WTC11 (cell line): ENCODE results near the gene HPSE2.

Experiments
- ATF1 ChIP-seq: sonication (generic); formaldehyde crosslinking; IDR thresholded peaks from 2 replicates; pipeline ENCODE4 v1.8.1; 2023; ENCODE audit warnings: mild to moderate bottlenecking, moderate library complexity, missing genetic modification reagents
- CREB1 ChIP-seq: sonication (generic); formaldehyde crosslinking; IDR thresholded peaks from 2 replicates; pipeline ENCODE4 v1.8.0; 2023; ENCODE audit warnings: mild to moderate bottlenecking, missing genetic modification reagents
- ESRRA ChIP-seq: sonication (generic); formaldehyde crosslinking; IDR thresholded peaks from 2 replicates; pipeline ENCODE4 v1.8.1; 2022; ENCODE audit warnings: mild to moderate bottlenecking, missing genetic modification reagents, borderline replicate concordance
- TF ChIP-seq, protein P1 (sequence below): fragments of 200-600 bp; IDR thresholded peaks from 2 replicates; pipeline ENCODE4 v1.8.0; 2022; ENCODE audit warnings: antibody characterized with exemption
- TF ChIP-seq, protein P2 (sequence below): sonication (generic); formaldehyde crosslinking; conservative IDR thresholded peaks from 2 replicates; pipeline ENCODE4 v1.8.1; 2022; ENCODE audit warnings: mild to moderate bottlenecking, missing genetic modification reagents

DNA sequence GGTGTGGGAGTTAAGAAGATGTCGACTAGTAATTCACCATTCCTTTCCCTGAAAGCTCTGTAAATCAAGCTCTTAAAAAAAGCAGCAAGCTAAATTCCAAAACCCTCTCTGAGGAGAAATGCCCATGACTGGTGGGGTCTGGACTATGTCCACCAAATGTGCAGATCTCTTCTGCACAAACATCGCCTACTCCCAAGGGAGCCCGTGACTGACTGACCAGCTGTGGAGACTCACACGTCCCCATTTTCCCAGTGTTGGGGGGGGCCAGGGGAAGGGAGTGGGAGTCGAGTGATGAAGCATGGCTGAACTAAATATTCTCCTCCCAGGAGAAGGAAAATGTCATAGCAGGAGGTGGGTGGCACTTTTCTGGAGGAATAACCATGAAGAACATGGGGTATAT is 624.8 kb downstream of the HPSE2 start:
- TF ChIP-seq, protein P1, sequence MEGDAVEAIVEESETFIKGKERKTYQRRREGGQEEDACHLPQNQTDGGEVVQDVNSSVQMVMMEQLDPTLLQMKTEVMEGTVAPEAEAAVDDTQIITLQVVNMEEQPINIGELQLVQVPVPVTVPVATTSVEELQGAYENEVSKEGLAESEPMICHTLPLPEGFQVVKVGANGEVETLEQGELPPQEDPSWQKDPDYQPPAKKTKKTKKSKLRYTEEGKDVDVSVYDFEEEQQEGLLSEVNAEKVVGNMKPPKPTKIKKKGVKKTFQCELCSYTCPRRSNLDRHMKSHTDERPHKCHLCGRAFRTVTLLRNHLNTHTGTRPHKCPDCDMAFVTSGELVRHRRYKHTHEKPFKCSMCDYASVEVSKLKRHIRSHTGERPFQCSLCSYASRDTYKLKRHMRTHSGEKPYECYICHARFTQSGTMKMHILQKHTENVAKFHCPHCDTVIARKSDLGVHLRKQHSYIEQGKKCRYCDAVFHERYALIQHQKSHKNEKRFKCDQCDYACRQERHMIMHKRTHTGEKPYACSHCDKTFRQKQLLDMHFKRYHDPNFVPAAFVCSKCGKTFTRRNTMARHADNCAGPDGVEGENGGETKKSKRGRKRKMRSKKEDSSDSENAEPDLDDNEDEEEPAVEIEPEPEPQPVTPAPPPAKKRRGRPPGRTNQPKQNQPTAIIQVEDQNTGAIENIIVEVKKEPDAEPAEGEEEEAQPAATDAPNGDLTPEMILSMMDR: no peak
- TF ChIP-seq, protein P2, sequence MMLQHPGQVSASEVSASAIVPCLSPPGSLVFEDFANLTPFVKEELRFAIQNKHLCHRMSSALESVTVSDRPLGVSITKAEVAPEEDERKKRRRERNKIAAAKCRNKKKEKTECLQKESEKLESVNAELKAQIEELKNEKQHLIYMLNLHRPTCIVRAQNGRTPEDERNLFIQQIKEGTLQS (CRISPR knock-in tag): no peak
- no peak for TF ChIP-seq ATF1 (CRISPR knock-in tag)
- TF ChIP-seq ESRRA (CRISPR knock-in tag): no peak
- TF ChIP-seq CREB1 (CRISPR knock-in tag): no peak
